DOHH2 (cell line): ENCODE data around the gene GCGR.

ENCODE experiments used
- H3F3A ChIP-seq: fragments of 200-600 bp; sonication (generic), shearing (Covaris generic); 2 replicates; pipeline ENCODE4 v1.6.0; 2016; ENCODE audit warnings: antibody characterized with exemption, mild to moderate bottlenecking; ENCODE audit not compliant: control insufficient read depth, insufficient read depth
- H3K27ac ChIP-seq: fragments of 200-600 bp; sonication (generic); 2 replicates; pipeline ENCODE4 v1.5.1; 2014; ENCODE audit warnings: low read depth, mild to moderate bottlenecking, low read length, moderate library complexity
- H3K27me3 ChIP-seq: fragments of 200-600 bp; sonication (generic); 2 replicates; pipeline ENCODE4 v1.6.1; 2014; ENCODE audit warnings: mild to moderate bottlenecking, low read length, mixed read lengths; ENCODE audit not compliant: control insufficient read depth
- H3K36me3 ChIP-seq: fragments of 200-600 bp; sonication (generic); 2 replicates; pipeline ENCODE4 v1.6.1; 2014; ENCODE audit warnings: mild to moderate bottlenecking, low read length, moderate library complexity, mixed read lengths; ENCODE audit not compliant: control insufficient read depth
- H3K4me1 ChIP-seq: fragments of 200-600 bp; sonication (generic); 2 replicates; pipeline ENCODE4 v1.6.1; 2014; ENCODE audit warnings: mild to moderate bottlenecking, low read length, mixed read lengths; ENCODE audit not compliant: control insufficient read depth
- H3K4me2 ChIP-seq: fragments of 200-600 bp; sonication (generic); 2 replicates; pipeline ENCODE4 v1.6.0; 2014; ENCODE audit warnings: mild to moderate bottlenecking, low read length, moderate library complexity
- H3K4me3 ChIP-seq: fragments of 200-600 bp; sonication (generic); 2 replicates; pipeline ENCODE4 v1.5.1; 2014; ENCODE audit warnings: mild to moderate bottlenecking, low read length, mixed read lengths
- H3K79me2 ChIP-seq: fragments of 200-600 bp; sonication (generic); 2 replicates; pipeline ENCODE4 v1.6.1; 2014; ENCODE audit warnings: mild to moderate bottlenecking, low read length, mixed read lengths; ENCODE audit not compliant: control insufficient read depth
- H3K9me2 ChIP-seq: fragments of 200-600 bp; sonication (generic); replicated peaks from 2 replicates; pipeline ENCODE4 v1.6.1; 2014; ENCODE audit warnings: mild to moderate bottlenecking, low read length, mixed read lengths; ENCODE audit not compliant: control insufficient read depth
- H3K9me3 ChIP-seq: fragments of 200-600 bp; sonication (generic); 2 replicates; pipeline ENCODE4 v1.6.1; 2014; ENCODE audit warnings: antibody characterized with exemption, low read length, mixed read lengths; ENCODE audit not compliant: control insufficient read depth, insufficient read depth
- H4K20me1 ChIP-seq: fragments of 200-600 bp; sonication (generic); 2 replicates; pipeline ENCODE4 v1.6.0; 2014; ENCODE audit warnings: low read depth, mild to moderate bottlenecking, antibody characterized with exemption, low read length, moderate library complexity; ENCODE audit not compliant: control insufficient read depth, insufficient read depth
- CTCF ChIP-seq: fragments of 200-600 bp; sonication (generic); IDR thresholded peaks from one replicate; pipeline ENCODE4 v1.5.1; 2014; ENCODE audit warnings: antibody characterized with exemption, mild to moderate bottlenecking, low read depth, low read length; ENCODE audit not compliant: poor library complexity, severe bottlenecking
- EZH2phosphoT487 ChIP-seq: fragments of 200-600 bp; sonication (generic); IDR thresholded peaks from 2 replicates; pipeline ENCODE4 v1.6.1; 2017; ENCODE audit warnings: borderline replicate concordance, mild to moderate bottlenecking, antibody characterized with exemption, low read length, moderate library complexity, mixed read lengths

The GCGR gene

GRCh38 chr17:81821603-81822311 is 17.8 kb downstream of the GCGR start:
- Histone ChIP-seq H3K9me3 (no peaks in the 10 kb centered on the region), H3K27me3 (no peaks in the 10 kb centered on the region), H3K4me1 (no peaks in the 10 kb centered on the region), H3K4me3 (no peak overlapping the region), H4K20me1 (no peaks in the 10 kb centered on the region), H3K36me3 (no peaks in the 10 kb centered on the region), H3K4me2 (no peak overlapping the region), H3K27ac (no peak overlapping the region), H3K79me2 (no peaks in the 10 kb centered on the region), H3F3A (no peaks in the 10 kb centered on the region), H3K9me2 (no peaks in the 10 kb centered on the region)
- no peak for TF ChIP-seq EZH2phosphoT487
- peak; percentile 32 for TF ChIP-seq CTCF

- H3K9me3 ChIP-seq: no peaks in the 10 kb centered on the region
- no peaks in the 10 kb centered on the region for H3K79me2 ChIP-seq
- H3K9me2 ChIP-seq: no peaks in the 10 kb centered on the region
- H3F3A ChIP-seq: no peaks in the 10 kb centered on the region
- no peaks in the 10 kb centered on the region for H3K27me3 ChIP-seq
- no peak overlapping the region for H3K4me3 ChIP-seq
- H4K20me1 ChIP-seq: no peaks in the 10 kb centered on the region
- H3K27ac ChIP-seq: no peak overlapping the region
- H3K36me3 ChIP-seq: no peaks in the 10 kb centered on the region
- no peaks in the 10 kb centered on the region for H3K4me1 ChIP-seq
- TF ChIP-seq EZH2phosphoT487 (no peak), CTCF (no peak)
- no peak overlapping the region for H3K4me2 ChIP-seq
Observed at GRCh38 chr17:81822312-81822637, 18.3 kb downstream of the GCGR start.

GRCh38 chr17:81822996-81823819 is 19.3 kb downstream of the GCGR start:
- Histone ChIP-seq H3K36me3 (no peaks in the 10 kb centered on the region), H3K27ac (no peak overlapping the region), H4K20me1 (no peaks in the 10 kb centered on the region), H3K4me1 (no peaks in the 10 kb centered on the region), H3K79me2 (no peaks in the 10 kb centered on the region), H3F3A (no peaks in the 10 kb centered on the region), H3K4me2 (no peak overlapping the region), H3K4me3 (no peak overlapping the region), H3K9me3 (no peaks in the 10 kb centered on the region), H3K27me3 (no peaks in the 10 kb centered on the region), H3K9me2 (no peaks in the 10 kb centered on the region)
- TF ChIP-seq EZH2phosphoT487 (no peak), CTCF (no peak)
